ENCODE measurements around the gene CDKAL1. TPM values are rescaled to one million over a fixed set of nuclear protein-coding genes. Genes with fewer than 3 reads are reported as not detected.

The CDKAL1 gene
- total and polyA plus RNA-seq, 10 of the 15 experiments (the other 5 are each of a cell fraction or from before 2014, with no cell fraction given), result 10.7 to 26.9 (median 17.3) TPM

DNA sequence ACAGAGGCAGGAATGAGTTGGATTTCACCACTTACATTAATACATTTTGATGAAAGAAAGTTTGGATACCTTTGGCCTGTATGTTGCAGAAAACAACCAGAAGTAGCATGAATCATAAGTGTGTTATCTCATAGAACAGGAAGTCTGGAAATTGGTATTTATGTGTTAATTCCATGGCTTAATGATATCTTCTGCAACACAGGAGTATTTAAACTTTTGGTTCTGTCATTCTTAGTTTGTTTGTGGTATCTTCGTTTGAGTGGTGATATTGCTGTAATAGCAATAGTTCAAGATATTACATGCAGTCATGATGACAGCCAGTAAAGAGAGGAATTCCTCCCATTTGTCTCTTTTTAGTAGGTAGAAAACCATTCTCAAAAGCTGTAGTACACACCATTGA, 177.3 kb downstream of the CDKAL1 start (continued):
- TF ChIP-seq ZZZ3 (IDR thresholded peaks at IDR 0.05; ENCODE audit: control insufficient read depth, insufficient read length, low read depth), result no peak
- TF ChIP-seq, protein P1, sequence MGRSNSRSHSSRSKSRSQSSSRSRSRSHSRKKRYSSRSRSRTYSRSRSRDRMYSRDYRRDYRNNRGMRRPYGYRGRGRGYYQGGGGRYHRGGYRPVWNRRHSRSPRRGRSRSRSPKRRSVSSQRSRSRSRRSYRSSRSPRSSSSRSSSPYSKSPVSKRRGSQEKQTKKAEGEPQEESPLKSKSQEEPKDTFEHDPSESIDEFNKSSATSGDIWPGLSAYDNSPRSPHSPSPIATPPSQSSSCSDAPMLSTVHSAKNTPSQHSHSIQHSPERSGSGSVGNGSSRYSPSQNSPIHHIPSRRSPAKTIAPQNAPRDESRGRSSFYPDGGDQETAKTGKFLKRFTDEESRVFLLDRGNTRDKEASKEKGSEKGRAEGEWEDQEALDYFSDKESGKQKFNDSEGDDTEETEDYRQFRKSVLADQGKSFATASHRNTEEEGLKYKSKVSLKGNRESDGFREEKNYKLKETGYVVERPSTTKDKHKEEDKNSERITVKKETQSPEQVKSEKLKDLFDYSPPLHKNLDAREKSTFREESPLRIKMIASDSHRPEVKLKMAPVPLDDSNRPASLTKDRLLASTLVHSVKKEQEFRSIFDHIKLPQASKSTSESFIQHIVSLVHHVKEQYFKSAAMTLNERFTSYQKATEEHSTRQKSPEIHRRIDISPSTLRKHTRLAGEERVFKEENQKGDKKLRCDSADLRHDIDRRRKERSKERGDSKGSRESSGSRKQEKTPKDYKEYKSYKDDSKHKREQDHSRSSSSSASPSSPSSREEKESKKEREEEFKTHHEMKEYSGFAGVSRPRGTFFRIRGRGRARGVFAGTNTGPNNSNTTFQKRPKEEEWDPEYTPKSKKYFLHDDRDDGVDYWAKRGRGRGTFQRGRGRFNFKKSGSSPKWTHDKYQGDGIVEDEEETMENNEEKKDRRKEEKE (IDR thresholded peaks at IDR 0.05), result no peak
- TF ChIP-seq IKZF1 (conservative IDR thresholded peaks at IDR 0.05), result no peak
- no peak for TF ChIP-seq ZNF384 (IDR thresholded peaks at IDR 0.05; ENCODE audit: borderline replicate concordance, low read depth, low read length)
- TF ChIP-seq HCFC1 (IDR thresholded peaks at IDR 0.05; ENCODE audit: low read length), result no peak
- TF ChIP-seq RUNX3 (IDR thresholded peaks at IDR 0.05; ENCODE audit: low read length), result no peak
- TF ChIP-seq, protein P2, sequence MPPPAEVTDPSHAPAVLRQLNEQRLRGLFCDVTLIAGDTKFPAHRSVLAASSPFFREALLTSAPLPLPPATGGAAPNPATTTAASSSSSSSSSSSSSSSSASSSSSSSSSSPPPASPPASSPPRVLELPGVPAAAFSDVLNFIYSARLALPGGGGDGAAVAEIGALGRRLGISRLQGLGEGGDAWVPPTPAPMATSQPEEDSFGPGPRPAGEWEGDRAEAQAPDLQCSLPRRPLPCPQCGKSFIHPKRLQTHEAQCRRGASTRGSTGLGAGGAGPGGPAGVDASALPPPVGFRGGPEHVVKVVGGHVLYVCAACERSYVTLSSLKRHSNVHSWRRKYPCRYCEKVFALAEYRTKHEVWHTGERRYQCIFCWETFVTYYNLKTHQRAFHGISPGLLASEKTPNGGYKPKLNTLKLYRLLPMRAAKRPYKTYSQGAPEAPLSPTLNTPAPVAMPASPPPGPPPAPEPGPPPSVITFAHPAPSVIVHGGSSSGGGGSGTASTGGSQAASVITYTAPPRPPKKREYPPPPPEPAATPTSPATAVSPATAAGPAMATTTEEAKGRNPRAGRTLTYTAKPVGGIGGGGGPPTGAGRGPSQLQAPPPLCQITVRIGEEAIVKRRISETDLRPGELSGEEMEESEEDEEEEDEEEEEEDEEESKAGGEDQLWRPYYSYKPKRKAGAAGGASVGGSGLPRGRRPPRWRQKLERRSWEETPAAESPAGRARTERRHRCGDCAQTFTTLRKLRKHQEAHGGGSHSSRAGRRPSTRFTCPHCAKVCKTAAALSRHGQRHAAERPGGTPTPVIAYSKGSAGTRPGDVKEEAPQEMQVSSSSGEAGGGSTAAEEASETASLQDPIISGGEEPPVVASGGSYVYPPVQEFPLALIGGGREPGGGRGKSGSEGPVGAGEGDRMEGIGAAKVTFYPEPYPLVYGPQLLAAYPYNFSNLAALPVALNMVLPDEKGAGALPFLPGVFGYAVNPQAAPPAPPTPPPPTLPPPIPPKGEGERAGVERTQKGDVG (CRISPR knock-in tag; IDR thresholded peaks at IDR 0.05), result no peak

DNA sequence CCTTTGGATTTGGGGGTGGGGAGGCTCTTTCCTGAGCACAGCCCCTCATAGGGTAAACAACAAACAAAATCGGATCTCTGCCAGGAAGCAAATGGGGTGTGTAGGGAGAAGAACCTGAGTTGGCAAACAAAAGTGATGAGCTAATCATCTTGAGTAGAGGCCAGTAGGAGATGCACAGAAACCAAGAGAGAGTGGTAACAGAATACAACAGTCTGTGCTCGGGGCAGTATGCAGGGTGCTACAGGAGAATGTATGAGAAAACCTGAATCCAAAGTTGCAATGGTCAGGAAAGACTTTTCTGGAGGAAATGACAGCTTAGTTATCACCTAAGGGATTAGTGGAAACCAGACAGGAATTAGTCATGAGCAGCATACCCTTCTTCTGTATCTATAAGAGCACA, 177.8 kb downstream of the CDKAL1 start:
- H3K4me2 ChIP-seq (ENCODE audit: control insufficient read depth, insufficient read depth), result no peak overlapping the region
- H4K20me1 ChIP-seq (ENCODE audit: control insufficient read depth, insufficient read depth), result no peaks in the 10 kb centered on the region
- in situ Hi-C loops (cut with MboI), result no loop called here
- no peak for FAIRE-seq
- no peaks in the 10 kb centered on the region for H3K9me3 ChIP-seq (replicated peaks; ENCODE audit: control insufficient read depth, insufficient read depth, low read length)
- ChIA-PET RAD21 (ENCODE audit: unreplicated experiment) (interaction anchor here (2.1 kb wide), 1 partner anchor 148 kb away, joined by 5 read pairs; no protein-coding TSS in a partner anchor), CTCF (no interaction called here), POLR2A (no interaction called here), SMC1A (ENCODE audit: uncharacterized antibody, unreplicated experiment) (no interaction called here)
- no TSS peak for BruUV-seq (replicated peaks)
- 68% methylated on average over 2 of the region's 2 CpGs for WGBS (ENCODE audit: insufficient coverage, insufficient replicate concordance, low lambda C conversion rate, missing lambda C conversion rate)
- H3K27me3 ChIP-seq (replicated peaks in 1 of 2; ENCODE audit: control insufficient read depth in 2 of 2, insufficient read depth in 2 of 2, low read length in 1 of 2), result no peaks in the 10 kb centered on the region
- no peak for ATAC-seq
- peaks cover 4% of the 10 kb centered on the region for H3K79me2 ChIP-seq (ENCODE audit: control insufficient read depth, insufficient read depth, low read length)
- H3K4me1 ChIP-seq (ENCODE audit: control insufficient read depth, insufficient read depth, low read length), result peaks cover 10% of the 10 kb centered on the region; the same call in 1 of the 2 replicates
- H3K36me3 ChIP-seq (ENCODE audit: control insufficient read depth in 2 of 2, insufficient read depth in 2 of 2, low read length in 1 of 2), result no peaks in the 10 kb centered on the region
- no peak for TF ChIP-seq RAD51 (IDR thresholded peaks at IDR 0.05)
- no peak for TF ChIP-seq IKZF1 (conservative IDR thresholded peaks at IDR 0.05)
- TF ChIP-seq CBFB (IDR thresholded peaks at IDR 0.05; ENCODE audit: low read depth), result no peak
- no peak for TF ChIP-seq BRCA1 (IDR thresholded peaks at IDR 0.05; ENCODE audit: low read depth, low read length)
- TF ChIP-seq, protein P3, sequence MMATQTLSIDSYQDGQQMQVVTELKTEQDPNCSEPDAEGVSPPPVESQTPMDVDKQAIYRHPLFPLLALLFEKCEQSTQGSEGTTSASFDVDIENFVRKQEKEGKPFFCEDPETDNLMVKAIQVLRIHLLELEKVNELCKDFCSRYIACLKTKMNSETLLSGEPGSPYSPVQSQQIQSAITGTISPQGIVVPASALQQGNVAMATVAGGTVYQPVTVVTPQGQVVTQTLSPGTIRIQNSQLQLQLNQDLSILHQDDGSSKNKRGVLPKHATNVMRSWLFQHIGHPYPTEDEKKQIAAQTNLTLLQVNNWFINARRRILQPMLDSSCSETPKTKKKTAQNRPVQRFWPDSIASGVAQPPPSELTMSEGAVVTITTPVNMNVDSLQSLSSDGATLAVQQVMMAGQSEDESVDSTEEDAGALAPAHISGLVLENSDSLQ (IDR thresholded peaks at IDR 0.05), result no peak
- no peak for TF ChIP-seq ESRRA (IDR thresholded peaks at IDR 0.05; ENCODE audit: low read length)
- no peak for TF ChIP-seq NR2C2 (IDR thresholded peaks at IDR 0.05; ENCODE audit: borderline replicate concordance, control insufficient read depth, insufficient read length, low read depth)
- TF ChIP-seq PAX8 (IDR thresholded peaks at IDR 0.05), result no peak
- no peak for TF ChIP-seq ASH2L (IDR thresholded peaks at IDR 0.05; ENCODE audit: borderline replicate concordance, low read depth)
- no peak for TF ChIP-seq SIN3A (IDR thresholded peaks at IDR 0.05; ENCODE audit: low read depth, low read length)
- H3K27ac ChIP-seq (ENCODE audit: control insufficient read depth, insufficient read depth), result no peak overlapping the region
- intact Hi-C loops (cut with micrococcal nuclease; ENCODE audit: unreplicated experiment), result no loop called here
- no peak for DNase-seq (ENCODE audit: low read depth, low spot score)
- H3K4me3 ChIP-seq, result no peak overlapping the region
- H3K9ac ChIP-seq (ENCODE audit: control insufficient read depth, insufficient read depth, low read length), result no peak overlapping the region
- no peak overlapping the region for H2AFZ ChIP-seq (ENCODE audit: control insufficient read depth, low read depth, low read length)
